Ovary (tissue), 9 donors: ENCODE measurements around the gene ATP6V1G1. TPM values are rescaled to one million over a fixed set of nuclear protein-coding genes. Genes with fewer than 3 reads are reported as not detected.

ENCODE experiments used
- DNase-seq, 5 donors: peaks; one replicate each; pipeline ENCODE4 v3.0.0-alpha.2; 2019 to 2020
- H3K27ac ChIP-seq, 2 donors: fragments of 200-600 bp; one replicate each; pipeline versions ENCODE4 v1.5.1 to v1.8.0; 2019 to 2022
- H3K27me3 ChIP-seq: fragments of 200-600 bp; one replicate; pipeline ENCODE4 v1.8.0; 2022
- H3K36me3 ChIP-seq: fragments of 200-600 bp; sonication (generic); one replicate; pipeline ENCODE4 v1.5.1; 2019
- H3K4me1 ChIP-seq: one replicate; pipeline ENCODE4 v1.8.1; 2013; ENCODE audit warnings: mild to moderate bottlenecking, moderate library complexity; ENCODE audit not compliant: insufficient read depth
- H3K4me3 ChIP-seq: fragments of 200-600 bp; sonication (generic); one replicate; pipeline ENCODE4 v1.5.1; 2017
- H3K9me3 ChIP-seq, 2 donors: fragments of 200-600 bp in 1 of 2; sonication (generic) in 1 of 2; one replicate each; pipeline versions ENCODE4 v1.5.1 to v1.8.1; 2013 to 2019; ENCODE audit warnings: mild to moderate bottlenecking in 1 of 2, moderate library complexity in 1 of 2
- EP300 ChIP-seq: sonication (generic); formaldehyde crosslinking; IDR thresholded peaks from one replicate; pipeline ENCODE4 v1.6.1; 2017; ENCODE audit warnings: antibody characterized with exemption
- POLR2A ChIP-seq: fragments of 450-650 bp; IDR thresholded peaks from one replicate; pipeline ENCODE4 v1.6.1; 2017; ENCODE audit warnings: antibody characterized with exemption, mild to moderate bottlenecking, moderate library complexity
- WGBS, 3 donors: extraction: QIAGEN DNeasy Blood & Tissue Kit in 1 of 3; methylation state at CpG; one replicate each; pipeline versions ENCODE4 v1.1.5 to v1.1.7; 2013 to 2017; 5-methylcytosine and 5-hydroxymethylcytosine counted together
- intact Hi-C, 4 donors: fragments of 100-400 bp; cut with DNase I; formaldehyde crosslinking; loops; one replicate each; pipeline versions ENCODE4 v1.11.0 to v1.15.1; 2022 to 2023
- polyA plus RNA-seq, 2 donors: library from polyadenylated mRNA; stranded (reverse); fragments of 200-250 nt in 1 of 2; fragments of 350-450 nt in 1 of 2; fragmentation: Illumina TruSeq in 1 of 2; extraction: RNeasy Lipid Tissue Mini Kit (QIAGEN cat#74804) in 1 of 2; gene quantifications; one replicate each; pipeline ENCODE4 v1.2.3, GENCODE V29; 2013 to 2014
- total RNA-seq, 7 donors: library from RNA; depleted of rRNA in 2 of 7; stranded (reverse); fragments of >200 nt in 2 of 7; fragmentation: NEBNext Ultra II Directional in 3 of 7; extraction: Animal tissue kit (Norgen Biotek cat#: 25700) in 3 of 7; gene quantifications; one replicate each; pipeline versions ENCODE4 v1.1.0 to v1.2.4, GENCODE V29; 2016 to 2023
- TF ChIP-seq, protein P1 (sequence below), 3 donors: fragments of 450-650 bp in 2 of 3; fragments of 200-600 bp in 1 of 3; IDR thresholded peaks; one replicate each; pipeline versions ENCODE4 v1.5.1 to v1.8.0; 2016 to 2022; ENCODE audit warnings: antibody characterized with exemption in 3 of 3, mild to moderate bottlenecking in 1 of 3
- donor health status: DM: no; HTN: no; CAD: no; lungs with moderate emphysema.
- donor health status: DM: no; HTN: no; CAD: no.
- donor health status: Bipolar disorder and iron deficiency.
- donor health status: DM: yes; HTN: yes; CAD: no.
- donor health status: DM: no; HTN: no; CAD: no.
- donor health status: DM: yes; HTN: yes; CAD: no.

The ATP6V1G1 gene
- total and polyA plus RNA-seq, 9 donors = 93.5 to 211 (median 113) TPM

DNA sequence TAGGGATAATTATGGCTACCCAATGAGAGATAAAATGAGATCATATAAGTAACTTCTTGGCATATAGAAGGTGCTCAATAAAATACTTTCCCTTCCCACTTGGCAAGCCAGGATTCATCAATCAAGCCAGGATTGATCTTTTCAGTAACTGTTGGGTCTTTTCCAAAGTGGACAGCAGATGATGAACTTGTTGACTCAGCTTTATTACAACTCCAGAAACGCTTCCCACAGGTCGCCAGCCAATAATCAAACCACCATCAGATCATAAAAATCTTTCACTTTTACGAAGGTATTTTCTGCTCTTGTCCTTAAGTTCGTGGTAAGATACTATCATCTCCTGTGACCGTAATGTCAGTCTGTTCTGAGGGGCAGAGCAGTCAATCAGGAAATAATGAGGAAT, 42.5 kb upstream of the ATP6V1G1 start:
- 70 to 72% (median 71%) methylated on average over 5 of the region's 5 CpGs for WGBS, 3 donors
- H3K9me3 ChIP-seq = peaks cover 0 to 7% of the 10 kb centered on the region in 2 donors
- TF ChIP-seq, protein P1, sequence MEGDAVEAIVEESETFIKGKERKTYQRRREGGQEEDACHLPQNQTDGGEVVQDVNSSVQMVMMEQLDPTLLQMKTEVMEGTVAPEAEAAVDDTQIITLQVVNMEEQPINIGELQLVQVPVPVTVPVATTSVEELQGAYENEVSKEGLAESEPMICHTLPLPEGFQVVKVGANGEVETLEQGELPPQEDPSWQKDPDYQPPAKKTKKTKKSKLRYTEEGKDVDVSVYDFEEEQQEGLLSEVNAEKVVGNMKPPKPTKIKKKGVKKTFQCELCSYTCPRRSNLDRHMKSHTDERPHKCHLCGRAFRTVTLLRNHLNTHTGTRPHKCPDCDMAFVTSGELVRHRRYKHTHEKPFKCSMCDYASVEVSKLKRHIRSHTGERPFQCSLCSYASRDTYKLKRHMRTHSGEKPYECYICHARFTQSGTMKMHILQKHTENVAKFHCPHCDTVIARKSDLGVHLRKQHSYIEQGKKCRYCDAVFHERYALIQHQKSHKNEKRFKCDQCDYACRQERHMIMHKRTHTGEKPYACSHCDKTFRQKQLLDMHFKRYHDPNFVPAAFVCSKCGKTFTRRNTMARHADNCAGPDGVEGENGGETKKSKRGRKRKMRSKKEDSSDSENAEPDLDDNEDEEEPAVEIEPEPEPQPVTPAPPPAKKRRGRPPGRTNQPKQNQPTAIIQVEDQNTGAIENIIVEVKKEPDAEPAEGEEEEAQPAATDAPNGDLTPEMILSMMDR (IDR thresholded peaks at IDR 0.05) = no peak
- H3K27ac ChIP-seq = no peak overlapping the region
- no peak overlapping the region for H3K4me3 ChIP-seq
- H3K36me3 ChIP-seq = no peaks in the 10 kb centered on the region
- no peaks in the 10 kb centered on the region for H3K27me3 ChIP-seq
- DNase-seq = no peak
- H3K4me1 ChIP-seq = no peaks in the 10 kb centered on the region
- intact Hi-C loops = loop anchor here in 1 of 4 donors (10.0 kb wide), 1 partner anchor 60 kb away; no protein-coding TSS in a partner anchor

DNA sequence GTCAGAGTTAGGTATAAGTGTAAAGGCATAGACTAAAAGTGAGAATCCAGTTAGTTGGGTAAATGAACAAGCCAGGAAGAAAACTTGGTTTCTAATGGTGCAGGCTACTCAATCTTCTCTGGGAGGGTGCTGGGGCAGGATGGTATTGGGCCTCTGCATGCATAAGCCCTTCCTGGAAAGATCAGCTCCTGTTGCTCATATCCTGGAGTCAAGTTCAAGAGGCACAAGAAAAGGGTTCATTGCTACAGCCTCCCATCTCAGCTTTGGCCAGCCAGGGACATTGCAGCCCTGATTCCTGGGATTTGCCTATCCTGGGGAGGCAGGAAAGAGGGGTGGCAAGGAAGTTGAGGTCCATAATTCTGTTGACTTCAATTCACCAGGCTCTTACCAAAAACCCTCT, 40.7 kb upstream of the ATP6V1G1 start:
- Histone ChIP-seq H3K4me3 (no peak overlapping the region), H3K27me3 (no peaks in the 10 kb centered on the region), H3K4me1 (no peaks in the 10 kb centered on the region), H3K36me3 (no peaks in the 10 kb centered on the region), H3K27ac (no peak overlapping the region), H3K9me3 (peaks cover 0 to 7% of the 10 kb centered on the region in 2 donors)
- TF ChIP-seq POLR2A (no peak), EP300 (no peak)
- TF ChIP-seq, protein P1 (IDR thresholded peaks at IDR 0.05) = no peak
- intact Hi-C loops = loop anchor here in 1 of 4 donors (10.0 kb wide), 1 partner anchor 62 kb away; no protein-coding TSS in a partner anchor
- DNase-seq = no peak

DNA sequence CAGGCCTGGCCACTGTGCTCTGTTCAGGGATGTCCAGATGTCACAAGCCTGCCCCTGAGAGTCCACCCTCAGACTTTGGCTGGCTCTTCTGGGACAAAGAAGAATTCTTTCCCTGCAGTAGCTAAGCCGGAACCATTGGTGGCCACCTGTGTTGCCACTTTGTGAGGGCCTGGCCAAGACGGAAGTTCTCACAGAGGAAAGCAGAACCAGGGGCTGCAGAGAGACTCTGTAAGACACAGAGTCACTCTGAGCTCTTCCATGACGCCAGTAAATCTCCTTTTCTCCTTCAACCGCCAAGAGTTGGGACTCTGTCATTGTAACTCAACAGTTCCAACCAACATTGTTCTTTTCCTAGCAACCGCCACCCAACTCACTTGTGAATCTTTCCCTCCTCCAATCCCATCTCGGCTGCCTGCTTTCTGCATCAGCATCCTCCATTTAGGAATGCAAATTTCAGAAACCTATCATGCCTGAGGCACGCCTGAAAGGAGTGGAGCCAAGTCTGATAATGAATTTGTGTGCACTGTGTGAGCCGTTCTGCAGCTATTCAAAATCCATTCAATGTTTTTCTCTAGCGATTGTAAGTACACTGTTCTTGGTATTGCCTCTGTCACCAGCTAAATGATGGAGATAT, 37.8 kb upstream of the ATP6V1G1 start:
- H3K4me3 ChIP-seq = no peak overlapping the region
- DNase-seq = no peak
- no peaks in the 10 kb centered on the region for H3K4me1 ChIP-seq
- no peak overlapping the region for H3K27ac ChIP-seq
- H3K9me3 ChIP-seq = peaks cover 0 to 7% of the 10 kb centered on the region in 2 donors
- no peak for TF ChIP-seq EP300
- TF ChIP-seq, protein P1 (IDR thresholded peaks at IDR 0.05) = no peak
- H3K27me3 ChIP-seq = no peaks in the 10 kb centered on the region
- 48 to 65% (median 65%) methylated on average over 9 of the region's 9 CpGs for WGBS, 3 donors
- intact Hi-C loops = loop anchor here in 1 of 4 donors (10.0 kb wide), 1 partner anchor 65 kb away; no protein-coding TSS in a partner anchor
- H3K36me3 ChIP-seq = no peaks in the 10 kb centered on the region

DNA sequence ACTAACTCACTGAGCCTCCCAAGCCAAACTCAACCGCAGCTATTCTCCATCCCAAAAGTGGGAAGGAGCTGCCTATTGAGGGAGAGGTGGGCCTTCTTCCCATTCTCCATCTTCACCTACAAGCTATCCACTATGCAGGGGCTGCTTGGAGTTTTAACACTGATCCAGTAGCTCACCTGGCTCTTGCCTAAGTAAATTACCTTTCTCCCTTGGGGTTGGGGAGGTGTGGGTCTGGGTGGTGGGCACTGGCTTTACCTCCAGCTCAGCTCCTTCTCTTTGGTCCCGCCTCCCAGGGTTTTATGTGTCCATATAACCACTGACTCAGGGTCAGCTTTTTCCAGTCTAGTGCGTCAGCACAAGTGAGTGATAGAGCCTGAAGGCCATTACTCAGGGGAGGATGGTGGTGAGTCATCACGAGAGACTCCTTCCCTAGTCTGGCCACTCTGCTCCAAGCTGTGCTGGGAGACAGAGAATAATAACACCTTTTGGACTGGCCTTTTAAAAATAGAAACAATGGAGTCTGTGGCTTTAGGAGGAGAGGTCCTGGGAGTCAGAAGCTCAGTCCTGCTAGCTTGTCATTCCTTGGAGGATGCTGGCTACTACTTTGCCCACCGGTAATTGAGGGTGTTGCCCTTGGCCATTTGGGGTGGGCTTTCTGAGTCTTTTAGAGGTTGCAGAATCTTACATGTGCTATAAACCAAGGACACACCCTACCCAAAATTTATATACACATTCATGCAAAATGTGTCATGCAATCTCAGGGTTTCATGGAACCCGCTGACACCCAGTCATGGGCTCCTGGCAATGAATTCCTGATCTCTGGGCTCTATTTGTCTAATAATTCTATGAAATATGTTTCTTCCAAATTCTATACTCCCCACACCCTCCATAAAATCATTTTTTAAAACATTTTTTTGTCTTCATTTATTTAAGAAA, 35.6 kb upstream of the ATP6V1G1 start:
- peak overlapping the region in 1 of 2 donors; percentile 3 for H3K27ac ChIP-seq
- TF ChIP-seq POLR2A (no peak), EP300 (no peak)
- TF ChIP-seq, protein P1 (IDR thresholded peaks at IDR 0.05) = no peak
- peak; percentile 54 to 88 (median 72) for DNase-seq
- 46 to 57% (median 48%) methylated on average over 6 of the region's 6 CpGs for WGBS, 3 donors
- no peaks in the 10 kb centered on the region for H3K4me1 ChIP-seq
- H3K27me3 ChIP-seq = no peaks in the 10 kb centered on the region
- peaks cover 0 to 7% of the 10 kb centered on the region in 2 donors for H3K9me3 ChIP-seq
- intact Hi-C loops = no loop called here
- no peak overlapping the region for H3K4me3 ChIP-seq
- H3K36me3 ChIP-seq = no peaks in the 10 kb centered on the region
